Adrenal gland (tissue), 12 donors: ENCODE measurements around the gene ARHGAP18. TPM values are rescaled to one million over a fixed set of nuclear protein-coding genes. Genes with fewer than 3 reads are reported as not detected.

ENCODE experiments used
- DNase-seq, 7 donors: peaks; one replicate each; pipeline ENCODE4 v3.0.0-alpha.2; 2019 to 2020
- H3K27ac ChIP-seq, 5 donors: fragments of 200-600 bp; sonication (generic) in 4 of 5; 1 replicate in 3 of 5; 2 replicates in 2 of 5; pipeline versions ENCODE4 v1.5.1 to v1.8.0; 2016 to 2020; ENCODE audit warnings: mild to moderate bottlenecking in 1 of 5
- H3K27me3 ChIP-seq: fragments of 200-600 bp; 2 replicates; pipeline ENCODE4 v1.8.0; 2021
- H3K36me3 ChIP-seq, 2 donors: fragments of 200-600 bp; replicated peaks in 1 of 2; 1 replicate in 1 of 2; 2 replicates in 1 of 2; pipeline versions ENCODE4 v1.5.1 to v1.8.0; 2018 to 2022
- H3K4me1 ChIP-seq, 2 donors: fragments of 200-600 bp; replicated peaks in 1 of 2; 1 replicate in 1 of 2; 2 replicates in 1 of 2; pipeline versions ENCODE4 v1.5.1 to v1.8.0; 2018 to 2021
- H3K4me3 ChIP-seq, 4 donors: fragments of 200-600 bp; sonication (generic) in 3 of 4; one replicate each; pipeline ENCODE4 v1.5.1; 2016 to 2018
- H3K9me3 ChIP-seq, 3 donors: fragments of 200-600 bp; sonication (generic) in 1 of 3; replicated peaks in 1 of 3; 1 replicate in 2 of 3; 2 replicates in 1 of 3; pipeline versions ENCODE4 v1.5.1 to v1.8.0; 2016 to 2021
- POLR2A ChIP-seq, 2 donors: fragments of 450-650 bp; IDR thresholded peaks; one replicate each; pipeline ENCODE4 v1.6.1; 2017; ENCODE audit warnings: antibody characterized with exemption in 2 of 2, mild to moderate bottlenecking in 2 of 2, moderate library complexity in 1 of 2
- WGBS, 4 donors: extraction: QIAGEN DNeasy Blood & Tissue Kit in 2 of 4; methylation state at CpG; one replicate each; pipeline versions ENCODE4 v1.1.5 to v1.1.7; 2013 to 2017; 5-methylcytosine and 5-hydroxymethylcytosine counted together
- intact Hi-C, 2 donors: fragments of 100-400 bp; cut with DNase I; formaldehyde crosslinking; loops; one replicate each; pipeline versions ENCODE4 v1.14.1 to v1.15.0; 2022 to 2023
- polyA plus RNA-seq, 3 donors: library from polyadenylated mRNA; stranded (reverse); fragments of 200-250 nt in 2 of 3; fragments of 350-450 nt in 1 of 3; fragmentation: Illumina TruSeq in 1 of 3; extraction: RNeasy Lipid Tissue Mini Kit (QIAGEN cat#74804) in 1 of 3; gene quantifications; one replicate each; pipeline ENCODE4 v1.2.3, GENCODE V29; 2013 to 2014
- total RNA-seq, 9 donors: library from RNA; depleted of rRNA in 4 of 9; stranded (reverse); fragments of >200 nt in 4 of 9; fragments of 120-200 nt in 1 of 9; fragmentation: NEBNext Ultra II Directional in 1 of 9; extraction: Animal tissue kit (Norgen Biotek cat#: 25700) in 1 of 9; gene quantifications; one replicate each; pipeline versions ENCODE4 v1.1.0 to v1.2.4, GENCODE V29; 2013 to 2023
- TF ChIP-seq, protein P1 (sequence below), 6 experiments: fragments of 450-650 bp in 4 of 6; fragments of 200-600 bp in 2 of 6; sonication (generic) in 1 of 6; IDR thresholded peaks; 1 replicate in 5 of 6; 2 replicates in 1 of 6; pipeline versions ENCODE4 v1.5.1 to v1.8.0; 2016 to 2021; ENCODE audit warnings: antibody characterized with exemption in 6 of 6, mild to moderate bottlenecking in 2 of 6, moderate library complexity in 1 of 6
- donor health status: healthy with polysubstance abuse.
- donor health status: Bipolar disorder and iron deficiency.
- donor health status: DM: yes; HTN: yes; CAD: no.
- donor health status: DM: no; HTN: no; CAD: no.
- donor health status: DM: no; HTN: no; CAD: no.
- donor health status: DM: yes; HTN: yes; CAD: no.

Gene ARHGAP18
- total and polyA plus RNA-seq, 12 donors = 22.0 to 101 (median 75.8) TPM

DNA sequence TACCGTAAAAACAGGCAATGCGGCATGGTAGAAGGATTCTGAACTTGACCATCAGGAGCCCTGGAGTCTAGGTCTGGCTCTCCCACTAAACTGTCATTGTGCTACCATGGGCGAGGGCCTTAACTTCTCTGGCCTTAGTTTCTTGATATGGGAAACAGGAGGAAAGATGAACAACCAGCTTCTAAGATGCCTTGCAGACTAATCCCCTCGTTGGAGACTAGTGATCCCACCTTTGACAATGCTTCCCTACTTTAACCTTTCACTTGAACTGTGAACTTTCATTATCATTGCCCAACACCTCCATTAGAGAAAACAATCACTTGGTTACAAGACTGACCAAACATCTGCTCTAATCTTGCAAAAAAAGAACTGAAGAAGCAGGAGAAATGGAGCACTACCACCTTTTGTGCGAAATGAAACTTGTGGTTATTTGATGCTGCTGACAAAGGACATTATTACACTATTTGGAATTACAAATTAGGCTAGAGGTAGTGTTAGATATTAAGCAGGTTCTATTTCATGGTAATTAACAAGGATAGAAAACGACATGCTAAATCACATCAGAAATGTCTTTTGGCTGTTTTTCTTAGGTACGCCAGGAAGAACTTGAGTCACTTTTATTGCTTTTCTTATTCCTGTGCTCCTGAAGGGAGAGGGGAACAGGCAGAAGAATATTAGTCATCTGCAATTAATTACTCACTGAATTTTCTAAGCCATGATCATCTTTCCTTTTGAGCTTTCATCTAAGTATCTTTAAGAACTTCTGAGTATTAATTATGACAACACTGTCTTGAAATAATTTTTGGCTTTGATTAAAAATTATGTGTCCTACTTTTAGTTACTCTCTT is 39.1 kb upstream of the ARHGAP18 start:
- H3K36me3 ChIP-seq = no peaks in the 10 kb centered on the region
- 59 to 68% (median 66%) methylated on average over 7 of the region's 7 CpGs for WGBS, 4 donors
- no peaks in the 10 kb centered on the region for H3K27me3 ChIP-seq
- peaks cover 22 to 37% of the 10 kb centered on the region in 2 donors for H3K4me1 ChIP-seq
- H3K4me3 ChIP-seq = no peak overlapping the region
- intact Hi-C loops = no loop called here
- TF ChIP-seq, protein P1, sequence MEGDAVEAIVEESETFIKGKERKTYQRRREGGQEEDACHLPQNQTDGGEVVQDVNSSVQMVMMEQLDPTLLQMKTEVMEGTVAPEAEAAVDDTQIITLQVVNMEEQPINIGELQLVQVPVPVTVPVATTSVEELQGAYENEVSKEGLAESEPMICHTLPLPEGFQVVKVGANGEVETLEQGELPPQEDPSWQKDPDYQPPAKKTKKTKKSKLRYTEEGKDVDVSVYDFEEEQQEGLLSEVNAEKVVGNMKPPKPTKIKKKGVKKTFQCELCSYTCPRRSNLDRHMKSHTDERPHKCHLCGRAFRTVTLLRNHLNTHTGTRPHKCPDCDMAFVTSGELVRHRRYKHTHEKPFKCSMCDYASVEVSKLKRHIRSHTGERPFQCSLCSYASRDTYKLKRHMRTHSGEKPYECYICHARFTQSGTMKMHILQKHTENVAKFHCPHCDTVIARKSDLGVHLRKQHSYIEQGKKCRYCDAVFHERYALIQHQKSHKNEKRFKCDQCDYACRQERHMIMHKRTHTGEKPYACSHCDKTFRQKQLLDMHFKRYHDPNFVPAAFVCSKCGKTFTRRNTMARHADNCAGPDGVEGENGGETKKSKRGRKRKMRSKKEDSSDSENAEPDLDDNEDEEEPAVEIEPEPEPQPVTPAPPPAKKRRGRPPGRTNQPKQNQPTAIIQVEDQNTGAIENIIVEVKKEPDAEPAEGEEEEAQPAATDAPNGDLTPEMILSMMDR (IDR thresholded peaks at IDR 0.05) = no peak
- no peak for TF ChIP-seq POLR2A (IDR thresholded peaks at IDR 0.05)
- DNase-seq = no peak
- H3K27ac ChIP-seq = peak overlapping the region in 4 of 5 donors; percentile 2 to 65 (median 25)
- H3K9me3 ChIP-seq = no peaks in the 10 kb centered on the region

DNA sequence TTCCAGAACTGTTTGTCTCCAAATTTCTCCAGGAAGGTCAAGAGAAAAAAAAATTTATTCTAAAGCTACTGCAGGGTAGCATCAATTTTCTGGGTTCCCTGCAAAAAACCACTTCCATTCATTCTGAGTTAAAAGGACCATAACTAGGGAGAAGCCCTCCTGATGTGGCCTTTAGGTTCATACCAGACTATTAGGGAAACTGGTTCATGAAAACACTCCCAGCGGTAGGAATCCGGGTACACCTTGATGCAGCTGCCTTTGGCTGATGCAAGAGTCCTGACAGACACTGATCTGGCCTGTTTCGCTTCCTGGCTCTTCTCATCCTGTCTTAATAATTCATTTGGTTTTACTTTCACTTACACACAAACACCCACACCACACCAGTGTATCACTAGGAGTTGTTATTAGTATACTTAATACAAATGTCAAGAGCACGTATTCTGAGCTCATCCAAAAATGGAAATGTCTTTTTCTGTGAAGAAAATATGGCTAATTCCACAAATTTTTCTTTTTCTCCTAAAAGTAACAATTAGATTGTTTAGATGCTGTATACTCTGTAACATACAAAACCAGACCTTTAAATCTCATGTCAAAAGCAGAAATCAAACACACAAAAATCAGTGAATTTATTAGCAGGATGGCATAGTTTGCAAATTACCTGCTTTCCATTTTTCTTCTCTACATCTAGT is 38.4 kb upstream of the ARHGAP18 start:
- 24 to 38% (median 31%) methylated on average over 4 of the region's 4 CpGs for WGBS, 4 donors
- intact Hi-C loops = no loop called here
- Histone ChIP-seq H3K9me3 (no peaks in the 10 kb centered on the region), H3K27ac (peak overlapping the region in 4 of 5 donors; percentile 2 to 65 (median 25)), H3K4me1 (peaks cover 25 to 37% of the 10 kb centered on the region in 2 donors), H3K36me3 (no peaks in the 10 kb centered on the region), H3K27me3 (no peaks in the 10 kb centered on the region), H3K4me3 (no peak overlapping the region)
- no peak for TF ChIP-seq POLR2A (IDR thresholded peaks at IDR 0.05)
- TF ChIP-seq, protein P1 (IDR thresholded peaks at IDR 0.05) = peak in 3 of 6 experiments; percentile 15 to 30 (median 21)
- DNase-seq = peak; percentile 47 to 81 (median 53)

DNA sequence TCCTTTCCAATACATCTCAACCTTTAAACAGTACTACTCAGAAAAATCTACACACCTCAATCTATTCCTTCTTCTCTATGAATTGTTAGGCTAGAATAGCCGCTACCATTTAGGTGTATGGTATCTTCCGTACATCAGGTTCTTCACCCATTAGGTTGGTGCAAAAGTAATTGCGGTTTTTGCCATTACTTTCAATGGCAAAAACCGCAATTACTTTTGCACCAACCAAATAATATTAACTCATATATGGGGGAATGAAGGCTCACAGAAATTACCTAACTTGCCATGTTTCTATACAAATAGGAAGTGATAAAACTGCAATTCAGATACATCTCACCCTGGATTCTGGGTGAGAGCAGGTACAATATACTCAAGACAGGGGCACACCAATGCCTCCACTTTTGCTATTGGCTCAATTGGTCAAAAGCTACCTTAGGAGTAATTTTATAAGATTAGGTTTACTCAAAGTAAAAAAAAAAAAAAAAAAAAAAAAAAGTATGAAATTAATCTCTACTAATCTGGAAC is 37.7 kb upstream of the ARHGAP18 start:
- no peak for TF ChIP-seq POLR2A (IDR thresholded peaks at IDR 0.05)
- TF ChIP-seq, protein P1 (IDR thresholded peaks at IDR 0.05) = no peak
- DNase-seq = no peak
- Histone ChIP-seq H3K4me1 (peaks cover 25 to 37% of the 10 kb centered on the region in 2 donors), H3K27ac (peak overlapping the region in 1 of 5 donors; percentile 65), H3K4me3 (no peak overlapping the region), H3K27me3 (no peaks in the 10 kb centered on the region), H3K36me3 (no peaks in the 10 kb centered on the region), H3K9me3 (no peaks in the 10 kb centered on the region)
- WGBS, 4 donors = 84 to 92% (median 88%) methylated on average over 4 of the region's 4 CpGs
- intact Hi-C loops = no loop called here

DNA sequence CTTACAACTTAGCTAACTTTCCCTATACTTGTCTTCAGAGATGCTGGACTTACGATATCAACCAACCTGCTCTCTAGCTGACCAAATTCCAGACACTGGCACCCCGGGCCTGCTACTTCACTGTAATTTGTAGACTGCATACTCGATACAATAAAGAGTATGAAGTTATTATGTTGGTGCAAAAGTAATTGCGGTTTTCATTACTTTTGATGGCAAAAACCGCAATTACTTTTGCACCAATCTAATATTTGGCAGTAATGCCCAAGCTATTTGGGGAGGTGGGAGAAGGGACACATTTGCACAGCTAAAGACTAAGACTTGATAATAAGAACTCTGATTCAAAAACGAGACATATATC is 34.9 kb upstream of the ARHGAP18 start:
- 66 to 76% (median 69%) methylated on average over 6 of the region's 6 CpGs for WGBS, 4 donors
- intact Hi-C loops = no loop called here
- H3K36me3 ChIP-seq = no peaks in the 10 kb centered on the region
- peak overlapping the region in 2 of 5 donors; percentile 48 to 63 for H3K27ac ChIP-seq
- no peaks in the 10 kb centered on the region for H3K27me3 ChIP-seq
- no peak for DNase-seq
- no peaks in the 10 kb centered on the region for H3K9me3 ChIP-seq
- TF ChIP-seq POLR2A (IDR thresholded peaks at IDR 0.05) = no peak
- TF ChIP-seq, protein P1 (IDR thresholded peaks at IDR 0.05) = no peak
- no peak overlapping the region for H3K4me3 ChIP-seq
- peaks cover 18 to 21% of the 10 kb centered on the region in 2 donors for H3K4me1 ChIP-seq
